ENCODE measurements around the gene CLEC4M.

DNA sequence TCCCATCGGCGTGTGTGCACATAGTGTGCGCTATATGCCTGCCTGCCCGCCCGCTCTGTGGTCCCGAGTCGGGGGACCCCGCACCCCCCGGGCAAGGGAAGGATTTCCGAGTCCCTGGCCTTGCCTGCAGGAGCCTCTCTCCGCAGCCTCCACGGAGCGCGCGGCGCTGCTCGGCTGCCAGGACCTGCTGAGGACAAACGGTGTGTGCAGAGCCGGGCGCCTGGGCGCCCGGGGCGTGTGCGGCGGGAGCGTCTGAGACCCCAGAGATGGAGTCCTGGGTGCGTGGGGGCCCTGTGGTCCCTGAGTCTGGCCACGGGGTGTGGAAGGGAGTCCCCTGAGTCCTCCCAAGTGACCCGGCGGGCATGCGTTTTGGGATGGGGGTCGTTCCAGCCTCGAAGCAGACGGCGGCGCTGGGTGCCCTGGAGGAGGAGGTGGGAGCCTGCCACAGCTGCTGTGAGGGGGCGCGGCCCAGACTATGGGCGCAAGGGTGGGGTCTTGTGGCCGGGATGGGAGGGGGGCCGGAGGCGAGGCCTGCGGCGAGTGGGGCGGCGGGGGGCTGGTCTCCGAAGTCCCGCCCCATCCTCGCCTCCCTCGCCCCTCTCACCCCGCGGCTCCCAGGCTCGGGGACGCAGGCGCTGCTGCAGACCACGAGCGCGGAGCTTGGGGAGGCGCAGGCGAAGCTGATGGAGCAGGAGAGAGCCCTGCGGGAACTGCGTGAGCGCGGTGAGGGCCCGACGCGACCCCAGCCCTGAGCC is 25.3 kb downstream of the CLEC4M start:
- TF ChIP-seq, protein P1, sequence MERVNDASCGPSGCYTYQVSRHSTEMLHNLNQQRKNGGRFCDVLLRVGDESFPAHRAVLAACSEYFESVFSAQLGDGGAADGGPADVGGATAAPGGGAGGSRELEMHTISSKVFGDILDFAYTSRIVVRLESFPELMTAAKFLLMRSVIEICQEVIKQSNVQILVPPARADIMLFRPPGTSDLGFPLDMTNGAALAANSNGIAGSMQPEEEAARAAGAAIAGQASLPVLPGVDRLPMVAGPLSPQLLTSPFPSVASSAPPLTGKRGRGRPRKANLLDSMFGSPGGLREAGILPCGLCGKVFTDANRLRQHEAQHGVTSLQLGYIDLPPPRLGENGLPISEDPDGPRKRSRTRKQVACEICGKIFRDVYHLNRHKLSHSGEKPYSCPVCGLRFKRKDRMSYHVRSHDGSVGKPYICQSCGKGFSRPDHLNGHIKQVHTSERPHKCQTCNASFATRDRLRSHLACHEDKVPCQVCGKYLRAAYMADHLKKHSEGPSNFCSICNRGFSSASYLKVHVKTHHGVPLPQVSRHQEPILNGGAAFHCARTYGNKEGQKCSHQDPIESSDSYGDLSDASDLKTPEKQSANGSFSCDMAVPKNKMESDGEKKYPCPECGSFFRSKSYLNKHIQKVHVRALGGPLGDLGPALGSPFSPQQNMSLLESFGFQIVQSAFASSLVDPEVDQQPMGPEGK (CRISPR knock-in tag; IDR thresholded peaks at IDR 0.05; ENCODE audit: borderline replicate concordance), result no peak
- TF ChIP-seq, protein P2, sequence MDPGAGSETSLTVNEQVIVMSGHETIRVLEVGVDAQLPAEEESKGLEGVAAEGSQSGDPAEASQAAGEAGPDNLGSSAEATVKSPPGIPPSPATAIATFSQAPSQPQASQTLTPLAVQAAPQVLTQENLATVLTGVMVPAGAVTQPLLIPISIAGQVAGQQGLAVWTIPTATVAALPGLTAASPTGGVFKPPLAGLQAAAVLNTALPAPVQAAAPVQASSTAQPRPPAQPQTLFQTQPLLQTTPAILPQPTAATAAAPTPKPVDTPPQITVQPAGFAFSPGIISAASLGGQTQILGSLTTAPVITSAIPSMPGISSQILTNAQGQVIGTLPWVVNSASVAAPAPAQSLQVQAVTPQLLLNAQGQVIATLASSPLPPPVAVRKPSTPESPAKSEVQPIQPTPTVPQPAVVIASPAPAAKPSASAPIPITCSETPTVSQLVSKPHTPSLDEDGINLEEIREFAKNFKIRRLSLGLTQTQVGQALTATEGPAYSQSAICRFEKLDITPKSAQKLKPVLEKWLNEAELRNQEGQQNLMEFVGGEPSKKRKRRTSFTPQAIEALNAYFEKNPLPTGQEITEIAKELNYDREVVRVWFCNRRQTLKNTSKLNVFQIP (CRISPR knock-in tag; IDR thresholded peaks at IDR 0.05; ENCODE audit: borderline replicate concordance, low read depth), result no peak
- TF ChIP-seq ESRRG (CRISPR knock-in tag; IDR thresholded peaks at IDR 0.05), result no peak
- no peak for TF ChIP-seq ZNF8 (CRISPR knock-in tag; IDR thresholded peaks at IDR 0.05)
- TF ChIP-seq BACH2 (CRISPR knock-in tag; IDR thresholded peaks at IDR 0.05; ENCODE audit: borderline replicate concordance), result no peak
- TF ChIP-seq ISL1 (CRISPR knock-in tag; IDR thresholded peaks at IDR 0.05), result no peak
- no peak for TF ChIP-seq RARB (CRISPR knock-in tag; IDR thresholded peaks at IDR 0.05)
- TF ChIP-seq GLIS3 (CRISPR knock-in tag; IDR thresholded peaks at IDR 0.05), result no peak
- no peak for TF ChIP-seq OSR1 (CRISPR knock-in tag; IDR thresholded peaks at IDR 0.05)
- TF ChIP-seq TOX (CRISPR knock-in tag; IDR thresholded peaks at IDR 0.05; ENCODE audit: borderline replicate concordance), result no peak
- TF ChIP-seq, protein P3, sequence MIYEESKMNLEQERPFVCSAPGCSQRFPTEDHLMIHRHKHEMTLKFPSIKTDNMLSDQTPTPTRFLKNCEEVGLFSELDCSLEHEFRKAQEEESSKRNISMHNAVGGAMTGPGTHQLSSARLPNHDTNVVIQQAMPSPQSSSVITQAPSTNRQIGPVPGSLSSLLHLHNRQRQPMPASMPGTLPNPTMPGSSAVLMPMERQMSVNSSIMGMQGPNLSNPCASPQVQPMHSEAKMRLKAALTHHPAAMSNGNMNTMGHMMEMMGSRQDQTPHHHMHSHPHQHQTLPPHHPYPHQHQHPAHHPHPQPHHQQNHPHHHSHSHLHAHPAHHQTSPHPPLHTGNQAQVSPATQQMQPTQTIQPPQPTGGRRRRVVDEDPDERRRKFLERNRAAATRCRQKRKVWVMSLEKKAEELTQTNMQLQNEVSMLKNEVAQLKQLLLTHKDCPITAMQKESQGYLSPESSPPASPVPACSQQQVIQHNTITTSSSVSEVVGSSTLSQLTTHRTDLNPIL (CRISPR knock-in tag; IDR thresholded peaks at IDR 0.05; ENCODE audit: low read depth), result no peak
- TF ChIP-seq, protein P4, sequence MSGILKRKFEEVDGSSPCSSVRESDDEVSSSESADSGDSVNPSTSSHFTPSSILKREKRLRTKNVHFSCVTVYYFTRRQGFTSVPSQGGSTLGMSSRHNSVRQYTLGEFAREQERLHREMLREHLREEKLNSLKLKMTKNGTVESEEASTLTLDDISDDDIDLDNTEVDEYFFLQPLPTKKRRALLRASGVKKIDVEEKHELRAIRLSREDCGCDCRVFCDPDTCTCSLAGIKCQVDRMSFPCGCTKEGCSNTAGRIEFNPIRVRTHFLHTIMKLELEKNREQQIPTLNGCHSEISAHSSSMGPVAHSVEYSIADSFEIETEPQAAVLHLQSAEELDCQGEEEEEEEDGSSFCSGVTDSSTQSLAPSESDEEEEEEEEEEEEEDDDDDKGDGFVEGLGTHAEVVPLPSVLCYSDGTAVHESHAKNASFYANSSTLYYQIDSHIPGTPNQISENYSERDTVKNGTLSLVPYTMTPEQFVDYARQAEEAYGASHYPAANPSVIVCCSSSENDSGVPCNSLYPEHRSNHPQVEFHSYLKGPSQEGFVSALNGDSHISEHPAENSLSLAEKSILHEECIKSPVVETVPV (CRISPR knock-in tag; IDR thresholded peaks at IDR 0.05), result no peak
- TF ChIP-seq ZFP30 (CRISPR knock-in tag; IDR thresholded peaks at IDR 0.05), result no peak

Measured in SK-N-SH treated with all-trans-retinoic acid at 6 μM for 48 hours (cell line).